Measurements from ENCODE around the gene PNMA6F. TPM values are rescaled to one million over a fixed set of nuclear protein-coding genes. Genes with fewer than 3 reads are reported as not detected.
A peak's percentile ranks its signal among the peaks of the same experiment; 100 is the strongest.

PNMA6F gene
- total and polyA plus RNA-seq, 2 of the 8 experiments (the other 6 are each of a cell fraction or from before 2014, with no cell fraction given): 0.12 to 0.22 TPM

GRCh38 chrX:153353416-153353815, 31.8 kb upstream of the PNMA6F start:
- no peak overlapping the region for H4K91ac ChIP-seq (replicated peaks; ENCODE audit: insufficient read length, low read length)
- no peak overlapping the region for H3K4me2 ChIP-seq (ENCODE audit: insufficient read depth in 1 of 2, low read depth in 2 of 2, low read length in 2 of 2)
- no peak overlapping the region for H3K14ac ChIP-seq (ENCODE audit: insufficient read length)
- 95% methylated on average over 4 of the region's 12 CpGs; no CpG with 5 or more reads in 1 of the 2 experiments for WGBS, 2 experiments (ENCODE audit: extremely low coverage in 1 of 2, insufficient coverage in 1 of 2, insufficient read length in 1 of 2, insufficient replicate concordance in 2 of 2, low coverage in 1 of 2, low lambda C conversion rate in 2 of 2, missing lambda C conversion rate in 1 of 2)
- H2AK5ac ChIP-seq (ENCODE audit: low read depth, low read length): no peak overlapping the region
- no peak overlapping the region for H2AFZ ChIP-seq (ENCODE audit: low read length)
- POLR2A ChIA-PET (ENCODE audit: partially characterized antibody): interaction anchor here (1.0 to 1.7 kb wide), 2 partner anchors 12 to 13 kb away, joined by 3 to 4 read pairs; no protein-coding TSS in a partner anchor
- H4K8ac ChIP-seq (ENCODE audit: extremely low read depth, insufficient read depth, low read length): no peak overlapping the region
- H4K5ac ChIP-seq (ENCODE audit: insufficient read length, low read depth, low read length): no peak overlapping the region
- FAIRE-seq: peak; percentile 86
- DNase-seq (ENCODE audit: low read depth in 1 of 2, low spot score in 2 of 2): no peak
- no peak overlapping the region for H3K4me3 ChIP-seq (ENCODE audit: extremely low read depth in 1 of 4, insufficient read depth in 2 of 4, low read depth in 3 of 4, low read length in 4 of 4)
- no peaks in the 10 kb centered on the region for H3K27me3 ChIP-seq (replicated peaks in 1 of 4; ENCODE audit: control insufficient read depth in 3 of 4, extremely low read depth in 1 of 4, insufficient read depth in 3 of 4, low read length in 3 of 4)
- peaks cover 0 to 2% (median 0%) of the 10 kb centered on the region in 4 experiments; a peak in 1 of 7 replicates for H3K4me1 ChIP-seq (replicated peaks in 1 of 4; ENCODE audit: control insufficient read depth in 3 of 4, insufficient read depth in 4 of 4, low read length in 3 of 4)
- no peaks in the 10 kb centered on the region for H3K79me2 ChIP-seq (ENCODE audit: control insufficient read depth in 1 of 2, insufficient read depth in 2 of 2, low read length in 2 of 2)
- H2BK12ac ChIP-seq (ENCODE audit: low read depth, low read length): no peak overlapping the region
- H3K79me1 ChIP-seq (ENCODE audit: low read depth, low read length): no peaks in the 10 kb centered on the region
- H3K23ac ChIP-seq (ENCODE audit: insufficient read length): no peak overlapping the region
- no peaks in the 10 kb centered on the region for H4K20me1 ChIP-seq (replicated peaks in 1 of 2; ENCODE audit: control insufficient read depth in 1 of 2, insufficient read depth in 2 of 2, low read length in 2 of 2)
- no peak for TF ChIP-seq RFX5 (IDR thresholded peaks at IDR 0.05; ENCODE audit: borderline replicate concordance, low read depth, low read length)
- no peak for TF ChIP-seq SP1 (IDR thresholded peaks at IDR 0.05; ENCODE audit: low read depth, low read length)
- TF ChIP-seq RNF2 (IDR thresholded peaks at IDR 0.05; ENCODE audit: borderline replicate concordance, low read depth, low read length, missing control alignments, poor library complexity, severe bottlenecking): no peak
- peak in 1 of 2 experiments; percentile 38; a peak in 2 of 4 replicates for TF ChIP-seq RAD21 (IDR thresholded peaks at IDR 0.05 in 1 of 2, conservative IDR thresholded peaks at IDR 0.05 in 1 of 2; ENCODE audit: low read depth in 2 of 2, low read length in 2 of 2)
- no peak for TF ChIP-seq SIN3A (conservative IDR thresholded peaks at IDR 0.05 in 1 of 2, IDR thresholded peaks at IDR 0.05 in 1 of 2; ENCODE audit: low read depth in 1 of 2, low read length in 2 of 2)
- TF ChIP-seq CTCF (IDR thresholded peaks at IDR 0.05; ENCODE audit: control extremely low read depth in 1 of 3, insufficient read depth in 1 of 3, low read depth in 1 of 3, low read length in 3 of 3): peak in 1 of 3 experiments; percentile 30; a peak in 1 of 4 replicates
- no peak for TF ChIP-seq ZNF274 (IDR thresholded peaks at IDR 0.05; ENCODE audit: borderline replicate concordance, extremely low read depth, low read length)
- TF ChIP-seq TEAD4 (IDR thresholded peaks at IDR 0.05; ENCODE audit: low read depth, low read length): no peak
- CTCF ChIA-PET (ENCODE audit: partially characterized antibody): interaction anchor here (0.6 to 3.1 kb wide), 9 partner anchors 8 to 153 kb away, joined by 3 to 8 read pairs (median 5); partner anchors contain the start of gene ZNF275
- H2BK15ac ChIP-seq (ENCODE audit: low read length): no peak overlapping the region
- H2BK5ac ChIP-seq (ENCODE audit: low read depth, low read length): no peak overlapping the region
- no peak overlapping the region for H3K56ac ChIP-seq (replicated peaks; ENCODE audit: insufficient read length, low read depth, low read length)
- no peak overlapping the region for H2BK20ac ChIP-seq (ENCODE audit: low read length)
- H3K27ac ChIP-seq (ENCODE audit: low read depth, low read length): no peak overlapping the region
- H3K4ac ChIP-seq (replicated peaks; ENCODE audit: insufficient read length, low read depth, low read length): no peak overlapping the region
- H3K23me2 ChIP-seq (ENCODE audit: low read depth, low read length): no peaks in the 10 kb centered on the region
- no peak overlapping the region for H3K9ac ChIP-seq (replicated peaks in 1 of 4; ENCODE audit: extremely low read depth in 1 of 4, low read depth in 3 of 4, low read length in 3 of 4)
- peaks cover 0 to 8% (median under 1%) of the 10 kb centered on the region in 4 experiments; a peak in 2 of 8 replicates for H3K36me3 ChIP-seq (ENCODE audit: control insufficient read depth in 2 of 4, insufficient read depth in 4 of 4, low read length in 3 of 4)
- no peak overlapping the region for H3K18ac ChIP-seq (ENCODE audit: extremely low read depth, low read length)
- H2BK120ac ChIP-seq (replicated peaks; ENCODE audit: low read depth, low read length): no peak overlapping the region
- peaks cover 7 to 16% of the 10 kb centered on the region in 2 experiments; a peak in 3 of 4 replicates for H3K9me3 ChIP-seq (ENCODE audit: insufficient read depth in 2 of 2, low read depth in 1 of 2, low read length in 1 of 2)

Data from H1 (cell line).